ENCODE measurements around the gene SLC9A6.

The SLC9A6 gene

DNA sequence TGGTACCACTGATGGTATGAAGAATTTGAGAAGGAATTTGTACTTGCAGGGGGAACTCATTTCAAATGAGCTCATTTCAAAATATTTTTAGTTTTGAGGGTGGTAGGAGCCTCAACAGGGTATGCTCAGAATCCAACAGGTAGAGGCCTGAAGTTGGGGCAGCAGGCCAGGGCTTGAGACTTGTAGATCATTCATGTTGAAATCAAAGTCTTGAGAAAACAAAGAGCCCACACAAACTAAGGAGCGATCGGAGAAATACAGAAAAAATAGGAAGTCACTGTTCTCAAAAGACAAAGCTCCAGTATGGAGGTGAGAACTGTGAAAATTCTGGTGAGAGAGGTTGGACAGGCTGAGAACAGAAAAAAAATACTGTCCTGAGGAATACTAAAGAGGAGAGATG, 979 bp upstream of the SLC9A6 start:
- Histone ChIP-seq H3K9me3 (no peaks in the 10 kb centered on the region), H3K4me1 (no peaks in the 10 kb centered on the region), H3K4me3 (ENCODE audit: low read depth, low read length) (no peak overlapping the region), H3K27me3 (no peaks in the 10 kb centered on the region), H3K36me3 (no peaks in the 10 kb centered on the region)
- TF ChIP-seq, protein P1, sequence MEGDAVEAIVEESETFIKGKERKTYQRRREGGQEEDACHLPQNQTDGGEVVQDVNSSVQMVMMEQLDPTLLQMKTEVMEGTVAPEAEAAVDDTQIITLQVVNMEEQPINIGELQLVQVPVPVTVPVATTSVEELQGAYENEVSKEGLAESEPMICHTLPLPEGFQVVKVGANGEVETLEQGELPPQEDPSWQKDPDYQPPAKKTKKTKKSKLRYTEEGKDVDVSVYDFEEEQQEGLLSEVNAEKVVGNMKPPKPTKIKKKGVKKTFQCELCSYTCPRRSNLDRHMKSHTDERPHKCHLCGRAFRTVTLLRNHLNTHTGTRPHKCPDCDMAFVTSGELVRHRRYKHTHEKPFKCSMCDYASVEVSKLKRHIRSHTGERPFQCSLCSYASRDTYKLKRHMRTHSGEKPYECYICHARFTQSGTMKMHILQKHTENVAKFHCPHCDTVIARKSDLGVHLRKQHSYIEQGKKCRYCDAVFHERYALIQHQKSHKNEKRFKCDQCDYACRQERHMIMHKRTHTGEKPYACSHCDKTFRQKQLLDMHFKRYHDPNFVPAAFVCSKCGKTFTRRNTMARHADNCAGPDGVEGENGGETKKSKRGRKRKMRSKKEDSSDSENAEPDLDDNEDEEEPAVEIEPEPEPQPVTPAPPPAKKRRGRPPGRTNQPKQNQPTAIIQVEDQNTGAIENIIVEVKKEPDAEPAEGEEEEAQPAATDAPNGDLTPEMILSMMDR (IDR thresholded peaks at IDR 0.05; ENCODE audit: low read depth, low read length) = no peak
- DNase-seq = no peak

DNA sequence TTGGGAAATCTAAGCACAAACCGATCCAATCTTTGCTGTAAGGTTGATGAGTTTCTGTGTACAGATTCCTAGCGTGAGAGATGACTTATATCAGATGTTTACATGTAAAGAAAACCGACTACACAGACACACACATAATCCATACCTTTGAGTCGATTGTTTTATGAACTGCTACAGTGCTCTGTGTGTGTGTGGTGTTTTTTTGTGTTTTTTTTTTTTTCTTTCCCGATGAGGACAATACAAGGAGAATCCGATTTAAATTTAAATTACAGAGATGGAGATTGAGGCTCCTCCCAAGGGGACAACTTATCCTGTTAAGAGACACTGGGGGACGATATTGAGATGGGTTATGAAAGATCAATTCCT, 461 bp upstream of the SLC9A6 start:
- TF ChIP-seq, protein P1 (IDR thresholded peaks at IDR 0.05; ENCODE audit: low read depth, low read length) = no peak
- Histone ChIP-seq H3K27me3 (no peaks in the 10 kb centered on the region), H3K9me3 (no peaks in the 10 kb centered on the region)

DNA sequence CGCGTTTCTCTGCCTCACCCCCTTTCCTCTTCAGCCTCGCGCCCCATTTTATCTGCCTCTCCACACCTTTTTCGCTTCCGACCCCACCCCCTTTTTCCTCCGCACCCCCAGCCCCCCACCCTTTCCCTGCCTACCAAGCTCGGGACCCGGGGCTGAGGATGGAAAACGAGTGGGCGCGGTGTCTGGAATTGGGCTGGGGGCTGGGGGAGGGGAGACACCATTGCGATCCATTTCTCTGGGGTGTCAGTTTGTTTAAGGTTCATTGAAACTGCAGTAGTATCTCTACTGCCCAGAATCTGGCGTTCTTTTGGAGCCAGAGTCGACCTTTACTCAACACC, 707 bp downstream of the SLC9A6 start:
- H3K4me3 ChIP-seq (ENCODE audit: low read depth, low read length) = peak overlapping the region; percentile 78
- DNase-seq = no peak
- no peaks in the 10 kb centered on the region for H3K4me1 ChIP-seq
- TF ChIP-seq, protein P1 (IDR thresholded peaks at IDR 0.05; ENCODE audit: low read depth, low read length) = no peak
- no peaks in the 10 kb centered on the region for H3K9me3 ChIP-seq
- no peaks in the 10 kb centered on the region for H3K27me3 ChIP-seq
- H3K36me3 ChIP-seq = no peaks in the 10 kb centered on the region

More for the DNA sequence above, 461 bp upstream of the SLC9A6 start:
- H3K4me3 ChIP-seq (ENCODE audit: low read depth, low read length) = peak overlapping the region; percentile 78
- no peak for DNase-seq
- H3K36me3 ChIP-seq = no peaks in the 10 kb centered on the region
- no peaks in the 10 kb centered on the region for H3K4me1 ChIP-seq

DNA sequence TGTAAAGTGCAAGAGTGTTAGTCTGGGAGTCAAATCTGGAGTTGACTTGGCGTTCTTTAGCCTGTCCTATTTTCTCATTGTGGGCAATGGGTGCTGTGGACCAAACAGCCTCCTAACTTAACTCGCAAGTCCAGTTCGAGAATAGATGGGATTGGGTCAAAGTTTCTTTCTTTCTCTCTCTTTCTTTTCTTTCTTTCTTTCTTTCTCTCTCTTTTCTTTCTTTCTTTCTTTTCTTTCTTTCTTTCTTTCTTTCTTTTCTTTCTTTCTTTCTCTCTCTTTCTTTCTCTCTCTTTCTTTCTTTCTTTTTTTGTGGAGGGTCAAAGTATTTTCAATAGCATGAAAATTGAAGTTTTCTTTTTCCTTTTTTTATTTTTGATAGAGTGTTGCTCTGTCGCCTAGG, 3.0 kb downstream of the SLC9A6 start:
- no peaks in the 10 kb centered on the region for H3K36me3 ChIP-seq
- no peak for DNase-seq
- TF ChIP-seq, protein P1 (IDR thresholded peaks at IDR 0.05; ENCODE audit: low read depth, low read length) = no peak
- no peaks in the 10 kb centered on the region for H3K27me3 ChIP-seq
- H3K4me3 ChIP-seq (ENCODE audit: low read depth, low read length) = no peak overlapping the region
- no peaks in the 10 kb centered on the region for H3K4me1 ChIP-seq
- no peaks in the 10 kb centered on the region for H3K9me3 ChIP-seq

DNA sequence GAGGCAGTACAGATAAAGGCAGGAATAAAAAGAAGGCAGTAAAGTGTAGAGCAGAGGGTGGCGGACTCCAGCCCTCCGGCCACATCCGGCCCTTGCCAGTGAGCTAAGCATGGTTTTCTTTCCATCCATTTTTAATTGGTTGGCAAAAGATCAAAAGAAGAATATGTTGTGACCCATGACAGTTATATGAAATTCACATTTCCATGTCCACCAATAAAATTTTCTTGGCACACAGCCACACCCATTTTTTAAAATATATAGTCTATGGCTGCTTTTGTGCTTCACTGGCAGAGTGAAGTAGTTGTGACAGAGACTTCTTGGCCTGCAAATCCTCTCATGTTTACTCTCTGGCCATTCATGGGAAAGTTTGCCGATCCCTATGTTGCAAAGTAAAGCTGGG, 29.8 kb downstream of the SLC9A6 start:
- Histone ChIP-seq H3K4me1 (no peaks in the 10 kb centered on the region), H3K9me3 (no peaks in the 10 kb centered on the region), H3K27me3 (no peaks in the 10 kb centered on the region), H3K36me3 (no peaks in the 10 kb centered on the region), H3K4me3 (ENCODE audit: low read depth, low read length) (no peak overlapping the region)
- no peak for DNase-seq
- TF ChIP-seq, protein P1 (IDR thresholded peaks at IDR 0.05; ENCODE audit: low read depth, low read length) = no peak

DNA sequence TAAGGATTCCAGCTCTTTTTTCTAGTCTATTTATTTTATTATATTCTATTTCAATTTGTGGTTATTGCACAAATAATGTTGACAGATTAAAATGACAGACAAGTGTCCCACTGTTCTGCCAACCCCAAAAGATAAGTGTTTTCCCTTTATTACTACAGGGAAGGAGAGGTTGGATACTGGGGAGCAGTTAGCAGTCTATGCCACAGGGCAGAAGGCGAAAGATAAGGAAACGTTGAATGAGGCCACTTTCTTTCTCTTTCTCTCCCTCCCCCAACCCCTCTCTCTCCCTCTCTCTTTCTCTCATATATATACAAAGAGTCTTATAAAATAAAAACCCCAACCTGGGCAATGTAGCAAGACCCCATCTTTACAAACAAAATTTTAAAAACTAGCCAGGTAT, 31.6 kb downstream of the SLC9A6 start:
- TF ChIP-seq, protein P1 (IDR thresholded peaks at IDR 0.05; ENCODE audit: low read depth, low read length) = no peak
- Histone ChIP-seq H3K27me3 (no peaks in the 10 kb centered on the region), H3K4me1 (no peaks in the 10 kb centered on the region), H3K4me3 (ENCODE audit: low read depth, low read length) (no peak overlapping the region), H3K9me3 (no peaks in the 10 kb centered on the region), H3K36me3 (no peaks in the 10 kb centered on the region)
- DNase-seq = no peak
